Kidney tubule cell (primary cell): ENCODE data around the gene SCAP.

Experiments
- DNase-seq: peaks from one replicate; pipeline ENCODE4 v3.0.0-alpha.2; 2018; ENCODE audit warnings: low spot score

SCAP gene

DNA sequence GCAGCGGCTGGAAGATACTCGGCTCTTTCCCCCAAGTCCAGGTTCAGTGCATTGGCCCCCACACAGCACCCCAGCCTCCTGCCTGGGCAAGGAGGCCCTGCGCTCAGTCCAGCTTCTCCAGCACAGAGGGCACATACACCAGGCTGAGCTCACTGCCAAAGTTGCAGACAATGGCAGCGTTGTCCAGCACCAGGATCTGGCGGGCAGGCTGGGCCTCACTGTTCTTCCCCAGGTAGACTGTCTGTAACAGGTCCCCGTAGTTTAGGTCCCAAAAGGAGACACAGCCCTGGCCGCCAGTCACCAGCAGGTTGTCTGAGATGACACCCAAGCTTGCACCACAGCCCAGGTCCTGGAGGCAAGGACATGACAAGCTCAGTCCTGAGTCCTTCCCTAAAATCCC lies 62.0 kb downstream of the SCAP start:
- DNase-seq, result no peak

DNA sequence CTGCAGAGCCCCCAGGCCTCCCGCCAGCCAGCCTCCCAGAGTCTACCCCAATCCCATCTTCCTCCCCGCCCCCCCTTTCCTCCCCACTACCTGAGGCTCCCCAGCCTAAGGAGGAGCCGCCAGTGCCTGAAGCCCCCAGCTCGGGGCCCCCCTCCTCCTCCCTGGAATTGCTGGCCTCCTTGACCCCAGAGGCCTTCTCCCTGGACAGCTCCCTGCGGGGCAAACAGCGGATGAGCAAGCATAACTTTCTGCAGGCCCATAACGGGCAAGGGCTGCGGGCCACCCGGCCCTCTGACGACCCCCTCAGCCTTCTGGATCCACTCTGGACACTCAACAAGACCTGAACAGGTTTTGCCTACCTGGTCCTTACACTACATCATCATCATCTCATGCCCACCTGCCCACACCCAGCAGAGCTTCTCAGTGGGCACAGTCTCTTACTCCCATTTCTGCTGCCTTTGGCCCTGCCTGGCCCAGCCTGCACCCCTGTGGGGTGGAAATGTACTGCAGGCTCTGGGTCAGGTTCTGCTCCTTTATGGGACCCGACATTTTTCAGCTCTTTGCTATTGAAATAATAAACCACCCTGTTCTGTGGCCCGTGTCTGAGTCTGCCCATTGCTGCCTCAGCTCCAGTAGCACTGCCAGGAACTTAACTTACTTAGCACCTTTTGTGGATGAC lies 62.8 kb downstream of the SCAP start:
- no peak for DNase-seq

DNA sequence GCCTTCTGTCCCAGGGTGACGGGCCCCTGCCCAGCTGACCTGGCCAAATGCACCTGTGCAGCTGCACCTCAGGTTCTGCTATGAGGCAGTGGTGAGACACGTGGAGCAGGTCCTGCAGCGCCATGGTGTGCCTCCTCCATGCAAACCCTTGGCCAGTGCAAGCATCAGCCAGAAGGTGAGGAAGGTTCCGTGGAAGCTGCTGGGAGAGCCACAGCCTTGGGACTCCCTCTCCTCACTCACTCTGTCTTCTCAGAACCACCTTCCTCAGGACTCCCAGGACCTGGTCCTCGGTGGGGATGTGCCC lies 63.3 kb downstream of the SCAP start:
- no peak for DNase-seq

DNA sequence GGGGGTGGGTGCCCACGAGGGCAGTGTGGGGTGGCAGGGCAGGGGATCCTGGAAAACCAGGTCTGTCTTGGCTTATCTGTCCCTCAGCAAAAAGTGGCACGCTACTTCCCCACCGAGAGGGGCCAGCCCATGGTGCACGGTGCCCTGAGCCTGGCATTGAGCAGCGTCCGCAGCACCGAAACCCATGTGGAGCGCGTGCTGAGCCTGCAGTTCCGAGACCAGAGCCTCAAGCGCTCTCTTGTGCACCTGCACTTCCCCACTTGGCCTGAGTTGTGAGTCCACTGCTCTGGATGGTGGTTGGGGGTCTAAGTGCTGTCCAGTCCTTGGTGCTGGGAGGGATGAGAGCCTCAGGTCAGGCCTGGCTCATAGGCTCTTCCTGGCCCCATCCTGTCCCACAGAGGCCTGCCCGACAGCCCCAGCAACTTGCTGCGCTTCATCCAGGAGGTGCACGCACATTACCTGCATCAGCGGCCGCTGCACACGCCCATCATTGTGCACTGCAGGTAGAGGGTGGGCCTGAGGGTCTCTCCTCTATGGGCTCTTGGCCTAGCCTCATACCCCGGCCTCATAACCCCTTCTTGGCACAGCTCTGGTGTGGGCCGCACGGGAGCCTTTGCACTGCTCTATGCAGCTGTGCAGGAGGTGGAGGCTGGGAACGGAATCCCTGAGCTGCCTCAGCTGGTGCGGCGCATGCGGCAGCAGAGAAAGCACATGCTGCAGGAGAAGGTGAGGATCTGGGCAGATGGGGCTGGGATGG lies 63.9 kb downstream of the SCAP start:
- DNase-seq, result no peak

GRCh38 chr3:47410801-47411646 lies 64.7 kb downstream of the SCAP start:
- no peak for DNase-seq

GRCh38 chr3:47410417-47410720 lies 65.4 kb downstream of the SCAP start:
- DNase-seq, result no peak

GRCh38 chr3:47409688-47410416 lies 65.9 kb downstream of the SCAP start:
- DNase-seq, result no peak

GRCh38 chr3:47409284-47409683 lies 66.5 kb downstream of the SCAP start:
- no peak for DNase-seq

GRCh38 chr3:47408839-47409229 lies 66.9 kb downstream of the SCAP start:
- DNase-seq, result no peak

DNA sequence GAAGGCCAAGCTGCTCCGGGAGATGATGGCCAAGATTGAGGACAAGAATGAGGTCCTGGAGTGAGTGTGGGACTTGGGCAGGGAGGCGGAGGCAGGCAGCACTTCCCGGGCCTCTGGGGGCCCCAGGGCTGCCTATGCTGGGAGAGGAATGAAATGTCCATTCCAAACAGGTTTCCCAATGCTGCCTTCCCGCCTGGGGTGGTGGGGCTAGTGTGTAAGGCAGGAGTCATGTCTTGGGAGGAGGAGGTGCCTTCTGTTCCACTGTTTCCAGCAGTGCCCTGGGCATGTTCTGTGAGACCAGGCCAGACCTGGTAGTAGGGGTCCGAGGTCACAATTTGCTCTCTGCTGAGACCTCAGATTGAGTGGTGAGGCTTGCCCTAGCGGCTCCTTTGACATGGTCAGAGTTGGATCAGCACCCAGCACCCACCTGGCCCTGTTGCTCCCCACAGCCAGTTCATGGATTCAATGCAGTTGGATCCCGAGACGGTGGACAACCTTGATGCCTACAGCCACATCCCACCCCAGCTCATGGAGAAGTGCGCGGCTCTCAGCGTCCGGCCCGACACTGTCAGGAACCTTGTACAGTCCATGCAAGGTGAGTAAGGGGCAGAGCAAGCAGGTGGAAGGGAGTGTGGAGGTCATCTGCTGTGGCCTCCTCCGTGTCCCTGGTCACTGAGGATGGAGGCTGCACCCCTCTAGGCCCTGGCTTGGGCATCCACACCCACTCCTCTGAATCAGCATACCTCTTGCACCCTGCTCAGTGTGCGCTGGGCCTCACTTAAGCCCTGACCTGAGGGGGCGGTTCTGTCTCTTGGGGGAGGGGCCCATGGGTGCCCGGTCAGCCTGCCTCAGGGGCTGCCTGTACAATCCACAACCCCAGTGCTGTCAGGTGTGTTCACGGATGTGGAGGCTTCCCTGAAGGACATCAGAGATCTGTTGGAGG lies 67.6 kb downstream of the SCAP start:
- DNase-seq, result no peak

GRCh38 chr3:47407237-47407636 lies 68.5 kb downstream of the SCAP start:
- DNase-seq, result no peak

DNA sequence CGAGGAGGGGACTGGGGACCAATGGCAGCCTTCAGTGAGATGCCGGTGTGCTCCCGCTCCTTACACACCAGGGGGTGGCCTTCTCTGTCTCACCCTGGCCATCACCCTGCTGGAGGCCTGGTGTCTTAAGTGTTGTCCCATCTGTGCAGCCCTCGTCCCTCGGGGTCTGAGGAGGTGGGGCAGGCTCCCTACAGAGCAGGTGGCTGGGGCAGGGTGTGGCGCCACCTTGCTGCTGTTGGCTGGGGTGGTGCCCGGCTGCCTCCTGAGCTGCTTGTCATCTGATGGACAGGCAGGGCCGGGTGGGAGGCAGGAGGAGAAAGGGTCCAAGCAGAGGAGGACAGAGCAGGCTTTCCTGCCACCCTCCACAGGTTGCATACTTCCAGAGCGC lies 69.0 kb downstream of the SCAP start:
- DNase-seq, result no peak

- no peak for DNase-seq
Observed at GRCh38 chr3:47405820-47406761, 69.7 kb downstream of the SCAP start.

DNA sequence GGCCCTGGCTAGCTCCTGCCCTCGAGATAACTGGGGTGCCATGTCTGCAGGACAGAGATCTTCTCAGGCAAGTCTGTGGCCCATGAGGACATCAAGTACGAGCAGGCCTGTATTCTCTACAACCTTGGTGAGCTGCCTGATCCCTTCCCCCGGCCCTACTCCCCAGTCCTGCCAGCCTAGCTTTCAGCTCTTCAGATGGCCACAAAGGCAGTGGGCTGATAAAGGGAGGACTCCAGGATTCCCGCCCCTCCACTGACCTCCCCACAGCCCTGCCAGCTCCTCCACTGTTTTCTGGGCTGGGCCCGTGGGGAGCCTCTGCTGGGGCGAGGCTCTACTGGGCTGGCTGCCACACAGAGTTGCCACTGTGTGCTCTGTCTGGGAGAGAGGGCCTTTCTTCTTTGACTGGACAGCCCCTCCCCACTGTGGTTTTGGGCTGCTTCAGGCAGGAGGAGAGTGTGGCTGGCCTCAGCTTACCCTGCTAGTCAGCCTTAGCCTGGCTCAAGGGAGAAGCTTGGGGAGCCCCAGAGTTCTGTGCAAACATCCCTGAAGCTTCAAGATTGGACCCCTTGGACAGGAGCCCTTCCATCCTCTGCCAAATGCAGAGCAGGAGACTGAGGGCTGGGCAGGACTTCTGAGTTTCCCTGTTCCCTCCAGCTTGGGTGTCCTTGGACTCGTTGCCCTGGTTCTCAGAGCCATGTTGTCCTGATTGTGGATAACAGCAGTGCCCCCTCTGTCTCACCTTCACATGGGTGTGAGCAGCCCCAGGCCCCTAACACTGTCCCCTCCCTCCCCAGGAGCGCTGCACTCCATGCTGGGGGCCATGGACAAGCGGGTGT lies 70.6 kb downstream of the SCAP start:
- DNase-seq, result no peak

DNA sequence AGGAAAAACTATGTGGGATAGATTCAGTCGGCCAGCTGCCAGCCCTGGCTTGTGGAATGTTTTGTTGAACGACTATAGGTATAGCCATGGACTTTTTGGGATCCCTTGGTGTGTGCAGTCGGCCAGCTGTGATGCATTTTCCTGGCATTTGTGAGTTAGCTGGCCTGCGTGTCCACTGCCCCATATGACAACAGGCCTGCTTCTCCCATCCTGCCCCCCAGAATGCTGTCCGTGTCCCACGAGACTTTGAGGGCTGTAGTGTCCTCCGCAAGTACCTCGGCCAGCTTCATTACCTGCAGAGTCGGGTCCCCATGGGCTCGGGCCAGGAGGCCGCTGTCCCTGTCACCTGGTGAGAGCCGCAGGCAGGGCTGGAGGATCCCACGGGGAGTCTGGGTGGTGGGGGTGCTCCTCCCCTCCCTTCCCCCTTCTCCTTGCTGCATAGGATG lies 71.3 kb downstream of the SCAP start:
- no peak for DNase-seq

GRCh38 chr3:47399531-47400270 lies 76.0 kb downstream of the SCAP start:
- DNase-seq, result no peak

DNA sequence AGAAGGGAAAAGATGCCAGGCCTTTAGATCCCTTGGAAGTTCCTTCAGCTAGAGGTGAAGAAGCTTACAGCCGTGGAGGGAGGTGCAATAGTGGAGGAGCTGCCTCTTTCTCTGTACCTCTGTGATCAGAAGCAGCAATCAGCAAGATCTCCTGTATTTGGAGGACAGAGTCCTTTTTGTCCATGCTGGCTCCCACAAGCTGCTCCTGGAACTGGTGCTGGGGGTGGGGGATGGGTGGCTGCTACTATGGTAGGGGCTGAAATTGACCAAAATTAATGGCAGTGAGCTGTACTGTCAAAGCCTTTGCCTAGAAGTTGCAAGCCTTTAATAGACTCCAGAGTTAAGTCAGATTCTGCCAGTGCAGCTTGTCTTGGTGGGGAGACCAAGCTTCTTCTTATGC lies 76.7 kb downstream of the SCAP start:
- DNase-seq, result no peak

GRCh38 chr3:47398228-47398627 lies 77.5 kb downstream of the SCAP start:
- no peak for DNase-seq

DNA sequence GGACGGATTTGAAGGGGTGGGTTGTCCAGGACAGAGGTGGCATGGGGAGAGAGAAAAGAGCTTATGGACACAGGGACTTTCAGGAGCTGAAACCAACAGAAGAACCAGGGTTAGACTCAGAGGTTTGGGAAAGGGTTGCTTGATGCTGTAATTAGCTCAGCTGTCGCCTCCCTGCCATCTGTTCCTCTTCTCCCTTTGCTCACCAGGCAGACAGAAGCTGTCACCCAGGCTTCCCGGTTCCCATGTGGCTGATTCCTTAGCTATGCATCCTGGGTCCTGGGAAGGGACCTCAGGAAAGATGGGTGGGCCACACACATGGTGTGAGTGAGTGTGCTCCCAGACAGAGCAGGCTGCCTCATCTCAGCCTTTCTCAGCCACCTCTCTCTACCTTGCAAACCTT lies 80.9 kb downstream of the SCAP start:
- DNase-seq, result no peak
